HEK293 (cell line): ENCODE data around the gene SLC25A42.

Experiments
- REPIN1 ChIP-seq: fragments of 450-650 bp; formaldehyde crosslinking; IDR thresholded peaks from 2 replicates; pipeline ENCODE4 v1.5.1; 2017; ENCODE audit warnings: missing biosample characterization, missing genetic modification characterization, low read depth
- REST ChIP-seq: fragments of 450-650 bp; formaldehyde crosslinking; IDR thresholded peaks from 2 replicates; pipeline ENCODE4 v1.5.1; 2016; ENCODE audit warnings: missing biosample characterization, missing genetic modification characterization
- ZFP37 ChIP-seq: fragments of 450-650 bp; formaldehyde crosslinking; IDR thresholded peaks from 2 replicates; pipeline ENCODE4 v1.5.1; 2016; ENCODE audit warnings: missing biosample characterization, missing genetic modification characterization
- ZNF416 ChIP-seq: fragments of 450-650 bp; formaldehyde crosslinking; IDR thresholded peaks from 2 replicates; pipeline ENCODE4 v1.5.1; 2016; ENCODE audit warnings: missing biosample characterization, missing genetic modification characterization
- ZNF704 ChIP-seq: fragments of 450-650 bp; formaldehyde crosslinking; IDR thresholded peaks from 2 replicates; pipeline ENCODE4 v1.5.1; 2016; ENCODE audit warnings: missing biosample characterization, missing genetic modification characterization
- TF ChIP-seq, protein P1 (sequence below): fragments of 450-650 bp; formaldehyde crosslinking; IDR thresholded peaks from 2 replicates; pipeline ENCODE4 v1.5.1; 2016; ENCODE audit warnings: missing biosample characterization, missing genetic modification characterization
- TF ChIP-seq, protein P2 (sequence below): fragments of 450-650 bp; formaldehyde crosslinking; IDR thresholded peaks from 2 replicates; pipeline ENCODE4 v1.5.1; 2016; ENCODE audit warnings: missing biosample characterization, missing genetic modification characterization, low read depth

GRCh38 chr19:19120308-19121231 lies 56.8 kb downstream of the SLC25A42 start:
- TF ChIP-seq ZFP37 (tag by site-specific recombination), result no peak
- TF ChIP-seq, protein P1, sequence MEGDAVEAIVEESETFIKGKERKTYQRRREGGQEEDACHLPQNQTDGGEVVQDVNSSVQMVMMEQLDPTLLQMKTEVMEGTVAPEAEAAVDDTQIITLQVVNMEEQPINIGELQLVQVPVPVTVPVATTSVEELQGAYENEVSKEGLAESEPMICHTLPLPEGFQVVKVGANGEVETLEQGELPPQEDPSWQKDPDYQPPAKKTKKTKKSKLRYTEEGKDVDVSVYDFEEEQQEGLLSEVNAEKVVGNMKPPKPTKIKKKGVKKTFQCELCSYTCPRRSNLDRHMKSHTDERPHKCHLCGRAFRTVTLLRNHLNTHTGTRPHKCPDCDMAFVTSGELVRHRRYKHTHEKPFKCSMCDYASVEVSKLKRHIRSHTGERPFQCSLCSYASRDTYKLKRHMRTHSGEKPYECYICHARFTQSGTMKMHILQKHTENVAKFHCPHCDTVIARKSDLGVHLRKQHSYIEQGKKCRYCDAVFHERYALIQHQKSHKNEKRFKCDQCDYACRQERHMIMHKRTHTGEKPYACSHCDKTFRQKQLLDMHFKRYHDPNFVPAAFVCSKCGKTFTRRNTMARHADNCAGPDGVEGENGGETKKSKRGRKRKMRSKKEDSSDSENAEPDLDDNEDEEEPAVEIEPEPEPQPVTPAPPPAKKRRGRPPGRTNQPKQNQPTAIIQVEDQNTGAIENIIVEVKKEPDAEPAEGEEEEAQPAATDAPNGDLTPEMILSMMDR (tag by site-specific recombination), result no peak
- no peak for TF ChIP-seq ZNF704 (tag by site-specific recombination)
- TF ChIP-seq REPIN1 (tag by site-specific recombination), result no peak
- TF ChIP-seq ZNF416, result no peak
- no peak for TF ChIP-seq REST (tag by site-specific recombination)
- TF ChIP-seq, protein P2, sequence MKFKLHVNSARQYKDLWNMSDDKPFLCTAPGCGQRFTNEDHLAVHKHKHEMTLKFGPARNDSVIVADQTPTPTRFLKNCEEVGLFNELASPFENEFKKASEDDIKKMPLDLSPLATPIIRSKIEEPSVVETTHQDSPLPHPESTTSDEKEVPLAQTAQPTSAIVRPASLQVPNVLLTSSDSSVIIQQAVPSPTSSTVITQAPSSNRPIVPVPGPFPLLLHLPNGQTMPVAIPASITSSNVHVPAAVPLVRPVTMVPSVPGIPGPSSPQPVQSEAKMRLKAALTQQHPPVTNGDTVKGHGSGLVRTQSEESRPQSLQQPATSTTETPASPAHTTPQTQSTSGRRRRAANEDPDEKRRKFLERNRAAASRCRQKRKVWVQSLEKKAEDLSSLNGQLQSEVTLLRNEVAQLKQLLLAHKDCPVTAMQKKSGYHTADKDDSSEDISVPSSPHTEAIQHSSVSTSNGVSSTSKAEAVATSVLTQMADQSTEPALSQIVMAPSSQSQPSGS (tag by site-specific recombination), result no peak
